OCI-LY1 (cell line): ENCODE results near the gene MAN2B2.
A peak's percentile ranks its signal among the peaks of the same experiment; 100 is the strongest.

Experiments used
- H2AFZ ChIP-seq: fragments of 200-600 bp; sonication (generic), shearing (Covaris generic); 2 replicates; pipeline ENCODE4 v1.6.0; 2014; ENCODE audit warnings: antibody characterized with exemption, mild to moderate bottlenecking, low read length
- H3F3A ChIP-seq: fragments of 200-600 bp; sonication (generic), shearing (Covaris generic); 2 replicates; pipeline ENCODE4 v1.6.0; 2014; ENCODE audit warnings: mild to moderate bottlenecking, antibody characterized with exemption, low read length, moderate library complexity; ENCODE audit not compliant: insufficient read depth
- H3K27ac ChIP-seq: fragments of 200-600 bp; sonication (generic); 2 replicates; pipeline ENCODE4 v1.5.1; 2014; ENCODE audit warnings: low read length, mixed run types, mild to moderate bottlenecking, low read depth; ENCODE audit not compliant: poor library complexity, severe bottlenecking
- H3K27me3 ChIP-seq: fragments of 200-600 bp; sonication (generic); 2 replicates; pipeline ENCODE4 v1.6.0; 2014; ENCODE audit warnings: antibody characterized with exemption, mild to moderate bottlenecking, low read length, moderate library complexity; ENCODE audit not compliant: insufficient read depth
- H3K36me3 ChIP-seq: fragments of 200-600 bp; sonication (generic); 2 replicates; pipeline ENCODE4 v1.6.1; 2014; ENCODE audit warnings: mild to moderate bottlenecking, antibody characterized with exemption, low read length, moderate library complexity, mixed read lengths; ENCODE audit not compliant: insufficient read depth
- H3K4me1 ChIP-seq: fragments of 200-600 bp; sonication (generic); 2 replicates; pipeline ENCODE4 v1.5.1; 2014; ENCODE audit warnings: mild to moderate bottlenecking, low read length, moderate library complexity; ENCODE audit not compliant: insufficient read depth, severe bottlenecking
- H3K4me2 ChIP-seq: fragments of 200-600 bp; sonication (generic), shearing (Covaris generic); 2 replicates; pipeline ENCODE4 v1.6.1; 2014; ENCODE audit warnings: low read length
- H3K4me3 ChIP-seq: fragments of 200-600 bp; sonication (generic); 2 replicates; pipeline ENCODE4 v1.5.1; 2014; ENCODE audit warnings: low read length, low read depth, mild to moderate bottlenecking, mixed read lengths; ENCODE audit not compliant: poor library complexity, severe bottlenecking
- H3K79me2 ChIP-seq: fragments of 200-600 bp; shearing (Covaris generic); 2 replicates; pipeline ENCODE4 v1.6.1; 2016; ENCODE audit warnings: mixed run types, low read length, mixed read lengths; ENCODE audit not compliant: insufficient read depth
- H3K9ac ChIP-seq: fragments of 200-600 bp; sonication (generic), shearing (Covaris generic); 2 replicates; pipeline ENCODE4 v1.6.1; 2014; ENCODE audit warnings: mild to moderate bottlenecking, low read length, mixed read lengths
- H3K9me2 ChIP-seq: fragments of 200-600 bp; sonication (generic), shearing (Covaris generic); 2 replicates; pipeline ENCODE4 v1.6.1; 2014; ENCODE audit warnings: low read depth, mild to moderate bottlenecking, low read length, mixed read lengths
- H3K9me3 ChIP-seq: fragments of 200-600 bp; shearing (Covaris generic); 2 replicates; pipeline ENCODE4 v1.6.1; 2014; ENCODE audit warnings: low read length, mixed read lengths
- H4K20me1 ChIP-seq: fragments of 200-600 bp; sonication (generic), shearing (Covaris generic); 2 replicates; pipeline ENCODE4 v1.6.0; 2016; ENCODE audit warnings: mild to moderate bottlenecking, low read length; ENCODE audit not compliant: insufficient read depth
- CTCF ChIP-seq: fragments of 200-600 bp; sonication (generic), shearing (Covaris generic); IDR thresholded peaks from 2 replicates; pipeline ENCODE4 v1.5.1; 2017; ENCODE audit warnings: mild to moderate bottlenecking, antibody characterized with exemption, low read length, moderate library complexity, mixed read lengths
- EZH2 ChIP-seq: fragments of 200-600 bp; sonication (generic), shearing (Covaris generic); IDR thresholded peaks from 2 replicates; pipeline ENCODE4 v1.8.0; 2017; ENCODE audit warnings: borderline replicate concordance, mixed run types, mild to moderate bottlenecking, antibody characterized with exemption, low read length, moderate library complexity, mixed read lengths

MAN2B2 gene

GRCh38 chr4:6634746-6635145, 59.8 kb downstream of the MAN2B2 start:
- H4K20me1 ChIP-seq = no peaks in the 10 kb centered on the region
- H3F3A ChIP-seq = no peaks in the 10 kb centered on the region
- H3K27ac ChIP-seq = no peak overlapping the region
- H3K79me2 ChIP-seq = no peaks in the 10 kb centered on the region
- no peak overlapping the region for H3K4me2 ChIP-seq
- no peak overlapping the region for H3K4me3 ChIP-seq
- H3K9ac ChIP-seq = no peak overlapping the region
- H3K9me2 ChIP-seq = no peaks in the 10 kb centered on the region
- TF ChIP-seq EZH2 (no peak), CTCF (no peak)
- H3K36me3 ChIP-seq = no peaks in the 10 kb centered on the region
- H2AFZ ChIP-seq = no peak overlapping the region
- no peaks in the 10 kb centered on the region for H3K27me3 ChIP-seq
- H3K4me1 ChIP-seq = peaks cover 23% of the 10 kb centered on the region
- H3K9me3 ChIP-seq = no peaks in the 10 kb centered on the region

GRCh38 chr4:6639137-6639680, 64.2 kb downstream of the MAN2B2 start:
- H2AFZ ChIP-seq = no peak overlapping the region

GRCh38 chr4:6640292-6641163, 65.5 kb downstream of the MAN2B2 start, which contains the start of gene MRFAP1:
Gene MRFAP1, plus strand, starts transcription at chr4:6640685. Its CDS starts 178 bp downstream, at chr4:6640863.
- Histone ChIP-seq H3K4me2 (peak within 1 kb of the TSS; percentile 91), H2AFZ (no peak within 1 kb of the TSS), H3K9me3 (no peaks in the 10 kb centered on the region)

More at GRCh38 chr4:6639137-6639680, 64.2 kb downstream of the MAN2B2 start:
- TF ChIP-seq EZH2 (no peak), CTCF (no peak)
- no peaks in the 10 kb centered on the region for H3K27me3 ChIP-seq
- H3K27ac ChIP-seq = no peak overlapping the region
- H4K20me1 ChIP-seq = no peaks in the 10 kb centered on the region
- peak overlapping the region; percentile 19; the same call in 1 of the 2 replicates for H3K4me2 ChIP-seq
- no peaks in the 10 kb centered on the region for H3F3A ChIP-seq
- H3K79me2 ChIP-seq = peaks cover 12% of the 10 kb centered on the region; the same call in 1 of the 2 replicates
- H3K36me3 ChIP-seq = peaks cover 21% of the 10 kb centered on the region
- H3K9ac ChIP-seq = no peak overlapping the region; the same call in 1 of the 2 replicates
- no peak overlapping the region for H3K4me3 ChIP-seq
- no peaks in the 10 kb centered on the region for H3K9me3 ChIP-seq
- no peaks in the 10 kb centered on the region for H3K9me2 ChIP-seq
- H3K4me1 ChIP-seq = peaks cover 15% of the 10 kb centered on the region

More at GRCh38 chr4:6640292-6641163, 65.5 kb downstream of the MAN2B2 start, which contains the start of gene MRFAP1:
- TF ChIP-seq CTCF = no peak
- no peak for TF ChIP-seq EZH2
- Histone ChIP-seq H3F3A (no peaks in the 10 kb centered on the region), H3K9ac (peak within 1 kb of the TSS; percentile 92), H3K27me3 (no peaks in the 10 kb centered on the region), H3K9me2 (no peaks in the 10 kb centered on the region), H3K4me3 (peak within 1 kb of the TSS; percentile 98), H3K36me3 (peaks cover 21% of the 10 kb centered on the region), H3K79me2 (peaks cover 12% of the 10 kb centered on the region; the same call in 1 of the 2 replicates), H3K27ac (peak within 1 kb of the TSS; percentile 77), H3K4me1 (peaks cover 13% of the 10 kb centered on the region), H4K20me1 (no peaks in the 10 kb centered on the region)
